Spleen (tissue), 7 donors: ENCODE results near the gene MYO5A.

Experiments used
- POLR2A ChIP-seq, 3 donors: fragments of 450-650 bp; IDR thresholded peaks; one replicate each; pipeline ENCODE4 v1.5.1; 2017; ENCODE audit warnings: antibody characterized with exemption in 3 of 3, mild to moderate bottlenecking in 1 of 3
- POLR2AphosphoS5 ChIP-seq, 3 donors: sonication (generic); formaldehyde crosslinking; IDR thresholded peaks; one replicate each; pipeline ENCODE4 v1.5.1; 2017; ENCODE audit warnings: antibody characterized with exemption in 3 of 3
- TF ChIP-seq, protein P1 (sequence below), 11 experiments: fragments of 200-600 bp in 7 of 11; fragments of 450-650 bp in 4 of 11; sonication (generic) in 4 of 11; IDR thresholded peaks in 8 of 11; conservative IDR thresholded peaks in 3 of 11; 1 replicate in 7 of 11; 2 replicates in 4 of 11; pipeline versions ENCODE4 v1.4.0 to v1.8.0; 2016 to 2021; ENCODE audit warnings: antibody characterized with exemption in 11 of 11, inconsistent platforms in 4 of 11, mild to moderate bottlenecking in 1 of 11
- donor health status: DM: no; HTN: no; CAD: no; lungs with moderate emphysema.
- donor health status: DM: no; HTN: no; CAD: no.
- donor health status: DM: no; HTN: no; CAD: no.

DNA sequence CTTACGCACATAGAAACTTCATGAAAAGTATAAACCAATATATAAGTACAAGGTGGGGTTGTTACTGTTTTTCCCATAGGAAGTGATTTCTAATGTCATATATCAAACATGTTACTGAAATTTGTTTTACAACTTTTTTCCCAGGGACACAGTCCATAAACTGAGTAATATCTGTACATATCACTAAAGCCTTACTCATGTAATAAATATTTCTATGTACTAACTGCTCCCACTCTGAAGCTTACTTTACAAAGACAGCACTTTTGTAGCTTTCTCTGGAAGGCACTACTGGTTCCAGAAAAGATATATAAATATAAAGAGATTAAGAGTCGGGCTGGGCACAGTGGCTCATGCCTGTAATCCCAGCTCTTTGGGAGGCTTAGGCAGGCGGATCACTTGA lies 91.7 kb downstream of the MYO5A start:
- TF ChIP-seq POLR2A (IDR thresholded peaks at IDR 0.05) (no peak), POLR2AphosphoS5 (IDR thresholded peaks at IDR 0.05) (no peak)
- TF ChIP-seq, protein P1, sequence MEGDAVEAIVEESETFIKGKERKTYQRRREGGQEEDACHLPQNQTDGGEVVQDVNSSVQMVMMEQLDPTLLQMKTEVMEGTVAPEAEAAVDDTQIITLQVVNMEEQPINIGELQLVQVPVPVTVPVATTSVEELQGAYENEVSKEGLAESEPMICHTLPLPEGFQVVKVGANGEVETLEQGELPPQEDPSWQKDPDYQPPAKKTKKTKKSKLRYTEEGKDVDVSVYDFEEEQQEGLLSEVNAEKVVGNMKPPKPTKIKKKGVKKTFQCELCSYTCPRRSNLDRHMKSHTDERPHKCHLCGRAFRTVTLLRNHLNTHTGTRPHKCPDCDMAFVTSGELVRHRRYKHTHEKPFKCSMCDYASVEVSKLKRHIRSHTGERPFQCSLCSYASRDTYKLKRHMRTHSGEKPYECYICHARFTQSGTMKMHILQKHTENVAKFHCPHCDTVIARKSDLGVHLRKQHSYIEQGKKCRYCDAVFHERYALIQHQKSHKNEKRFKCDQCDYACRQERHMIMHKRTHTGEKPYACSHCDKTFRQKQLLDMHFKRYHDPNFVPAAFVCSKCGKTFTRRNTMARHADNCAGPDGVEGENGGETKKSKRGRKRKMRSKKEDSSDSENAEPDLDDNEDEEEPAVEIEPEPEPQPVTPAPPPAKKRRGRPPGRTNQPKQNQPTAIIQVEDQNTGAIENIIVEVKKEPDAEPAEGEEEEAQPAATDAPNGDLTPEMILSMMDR (IDR thresholded peaks at IDR 0.05 in 8 of 11, conservative IDR thresholded peaks at IDR 0.05 in 3 of 11), result no peak
